Renal pelvis (tissue), 12 donors: Measurements from ENCODE around the gene SHD. TPM values are rescaled to one million over a fixed set of nuclear protein-coding genes. Genes with fewer than 3 reads are reported as not detected.
"Not testable (repeated sequence)": the region's sequence is repeated elsewhere in the genome, so short reads cannot be mapped to it uniquely, and the experiment has no call there.

Experiments
- DNase-seq: peaks from one replicate; pipeline ENCODE4 v3.0.0-alpha.2; 2013
- long read RNA-seq, 16 experiments: transcript quantifications; one replicate each; lab custom pipeline, GENCODE V29; 2026
- polyA plus RNA-seq, 3 donors: library from polyadenylated mRNA; unstranded; fragments of 120-200 nt; gene quantifications; one replicate each; pipeline ENCODE4 v1.2.1, GENCODE V29; 2013; ENCODE audit not compliant: insufficient read length in 3 of 3

SHD gene, protein sequence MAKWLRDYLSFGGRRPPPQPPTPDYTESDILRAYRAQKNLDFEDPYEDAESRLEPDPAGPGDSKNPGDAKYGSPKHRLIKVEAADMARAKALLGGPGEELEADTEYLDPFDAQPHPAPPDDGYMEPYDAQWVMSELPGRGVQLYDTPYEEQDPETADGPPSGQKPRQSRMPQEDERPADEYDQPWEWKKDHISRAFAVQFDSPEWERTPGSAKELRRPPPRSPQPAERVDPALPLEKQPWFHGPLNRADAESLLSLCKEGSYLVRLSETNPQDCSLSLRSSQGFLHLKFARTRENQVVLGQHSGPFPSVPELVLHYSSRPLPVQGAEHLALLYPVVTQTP
- 1 to 10 TPM; 1.3 to 2.8 (median 2.1) TPM for polyA plus RNA-seq
- long read RNA-seq, donor 1 = 0 reads
- long read RNA-seq, donor 2 = 0 reads
- long read RNA-seq, donor 3 = 0 reads
- long read RNA-seq, donor 4, partial matches to known transcripts = 0 of 1 reads
- long read RNA-seq, donor 4, other reads (novel, unspliced or antisense) = 0 of 1 reads
- long read RNA-seq, donor 5, partial matches to known transcripts = 0 of 1 reads
- long read RNA-seq, donor 5, other reads (novel, unspliced or antisense) = 0 of 1 reads
- long read RNA-seq, donor 6 = 0 reads
- long read RNA-seq, donor 7, partial matches to known transcripts = 0 of 3 reads
- long read RNA-seq, donor 7, other reads (novel, unspliced or antisense) = 0 of 3 reads
- long read RNA-seq, donor 8 = 0 reads
- long read RNA-seq, donor 9 = 0 reads
- long read RNA-seq, donor 10, partial matches to known transcripts = 0 of 3 reads
- long read RNA-seq, donor 10, other reads (novel, unspliced or antisense) = 0 of 3 reads
- long read RNA-seq, donor 11, partial matches to known transcripts = 0 of 1 reads
- long read RNA-seq, donor 11, other reads (novel, unspliced or antisense) = 0 of 1 reads
- long read RNA-seq, donor 12, partial matches to known transcripts = 0 of 1 reads
- long read RNA-seq, donor 12, other reads (novel, unspliced or antisense) = 0 of 1 reads
- long read RNA-seq, donor 13 = 0 reads
- long read RNA-seq, donor 14 = 0 reads
- long read RNA-seq, donor 15 = 0 reads
- long read RNA-seq, donor 16, partial matches to known transcripts = 0 of 2 reads
- long read RNA-seq, donor 16, other reads (novel, unspliced or antisense) = 0 of 2 reads

DNA sequence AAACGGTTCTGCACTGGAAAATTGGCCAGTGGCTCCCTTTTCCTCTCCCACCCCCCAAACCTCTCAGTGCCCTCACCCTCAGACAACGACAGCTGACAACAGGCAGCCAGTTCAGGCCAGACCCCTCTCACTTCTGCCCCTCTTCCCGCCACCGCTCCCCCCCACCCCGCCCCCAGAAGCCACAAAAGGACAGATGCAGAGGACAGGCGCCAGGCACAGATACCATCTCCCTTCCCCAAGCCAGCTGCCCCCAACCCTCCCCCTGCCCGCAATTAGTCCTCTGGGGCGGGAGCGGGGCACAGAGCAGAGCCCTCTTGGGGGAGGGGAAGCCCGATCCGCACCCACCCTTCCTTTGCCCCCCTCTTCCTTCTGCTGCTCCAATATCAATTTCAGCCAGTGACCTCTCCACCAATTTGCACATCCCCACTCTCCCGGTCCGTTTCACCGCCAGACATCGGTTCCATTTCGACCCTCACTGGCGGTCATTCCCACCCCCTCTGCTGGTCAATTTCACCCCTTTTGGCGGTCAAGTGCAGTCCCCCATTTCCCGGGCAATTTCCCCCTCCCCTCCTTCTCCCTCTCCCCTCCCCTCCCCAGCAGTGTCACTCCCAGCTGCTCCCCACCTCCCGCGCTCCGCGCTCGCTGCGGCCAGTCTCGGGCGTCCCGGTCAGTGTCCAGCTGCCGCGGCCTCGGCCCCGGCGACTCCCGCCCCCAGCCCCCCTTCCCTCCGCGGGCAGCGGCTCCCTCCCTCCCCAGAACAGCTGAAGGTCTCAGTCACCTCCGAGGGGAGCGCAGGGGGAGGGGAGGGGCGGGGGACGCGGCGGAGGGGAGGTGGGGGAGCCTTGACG is at the start of gene SHD:
TSS of gene SHD (plus strand) at position 848 of the 848 bp plus-strand sequence. CDS start 798 bp downstream, outside the sequence.
- peak; percentile 42 for DNase-seq

DNA sequence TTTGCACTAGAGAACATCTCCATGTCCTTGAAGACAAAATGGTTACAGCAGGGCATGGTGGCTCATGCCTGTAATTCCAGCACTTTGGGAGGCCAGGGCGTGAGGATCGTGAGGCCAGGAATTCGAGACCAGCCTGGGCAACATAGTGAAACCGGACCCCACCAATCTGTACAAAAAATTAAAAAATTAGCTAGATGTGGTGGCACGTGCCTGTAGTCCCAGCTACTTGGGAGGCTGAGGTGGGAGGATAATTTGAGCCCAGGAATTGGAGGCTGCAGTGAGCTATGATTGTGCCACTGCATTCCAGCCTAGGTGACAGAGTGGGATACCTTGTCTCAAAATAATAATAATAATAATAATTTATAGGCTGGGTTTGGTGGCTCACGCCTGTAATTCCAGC is 48.8 kb upstream of the SHD start:
- DNase-seq = not testable (repeated sequence)

DNA sequence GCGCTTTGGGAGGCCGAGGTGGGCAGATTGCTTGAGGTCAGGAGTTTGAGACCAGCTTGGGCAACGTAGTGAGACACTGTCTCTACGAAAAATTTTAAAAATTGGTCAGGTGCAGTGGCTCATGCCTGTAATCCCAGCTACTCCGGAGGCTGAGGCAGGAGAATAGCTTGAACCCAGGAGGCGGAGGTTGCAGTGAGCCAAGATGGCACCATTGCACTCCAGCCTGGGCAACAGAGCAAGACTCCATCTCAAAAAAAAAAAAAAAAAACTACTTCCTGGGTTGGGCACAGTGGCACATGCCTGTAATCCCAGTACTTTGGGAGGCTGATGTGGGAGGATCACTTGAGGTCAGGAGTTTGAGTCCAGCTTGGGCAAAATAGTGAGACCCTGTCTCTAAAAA is 47.5 kb upstream of the SHD start:
- not testable (repeated sequence) for DNase-seq

DNA sequence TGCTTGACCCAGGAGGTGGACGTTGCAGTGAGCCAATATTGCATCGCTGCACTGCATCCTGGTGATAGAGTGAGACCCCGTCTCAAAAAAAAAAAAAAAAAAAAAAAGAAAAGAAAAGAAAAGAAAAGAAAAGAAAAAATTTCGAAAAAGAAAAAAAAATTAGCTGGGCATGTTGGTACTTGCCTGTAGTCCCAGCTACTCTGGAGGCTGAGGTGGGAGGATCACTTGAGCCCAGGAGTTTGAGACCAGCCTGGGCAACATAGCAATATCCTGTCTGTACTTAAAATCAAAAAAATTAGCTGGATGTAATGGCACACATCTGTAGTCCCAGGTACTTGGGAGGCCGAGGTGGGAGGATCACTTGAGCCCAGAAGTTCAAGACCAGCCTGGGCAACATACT is 46.9 kb upstream of the SHD start:
- not testable (repeated sequence) for DNase-seq

DNA sequence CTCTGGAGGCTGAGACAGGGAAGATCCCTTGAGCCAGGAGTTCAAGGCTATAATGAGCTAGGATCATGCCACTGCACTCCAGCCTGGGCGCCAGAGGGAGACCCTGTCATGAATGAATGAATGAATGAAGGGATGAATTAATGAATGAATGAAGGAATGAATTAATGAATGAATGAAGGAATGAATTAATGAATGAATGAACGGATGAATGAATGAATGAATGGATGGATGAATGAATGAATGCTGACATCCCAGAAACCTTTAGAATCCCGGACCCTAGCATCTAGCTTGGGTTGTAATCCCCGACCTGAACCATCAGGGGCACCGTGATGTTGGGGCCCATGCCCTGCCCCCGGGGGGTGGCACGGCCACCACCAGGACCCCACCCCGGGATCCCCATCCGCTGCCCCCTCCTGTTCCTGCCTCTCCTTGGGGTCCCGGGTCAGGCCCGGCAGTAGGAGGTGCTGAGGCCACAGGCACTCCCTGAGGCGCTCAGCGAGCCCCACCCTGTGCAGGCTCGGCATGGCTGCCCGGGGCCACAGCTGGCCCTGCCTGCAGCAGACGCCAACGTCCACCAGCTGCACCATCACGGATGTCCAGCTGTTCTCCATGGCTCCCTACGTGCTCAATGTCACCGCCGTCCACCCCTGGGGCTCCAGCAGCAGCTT is 46.3 kb upstream of the SHD start:
- DNase-seq = no peak

DNA sequence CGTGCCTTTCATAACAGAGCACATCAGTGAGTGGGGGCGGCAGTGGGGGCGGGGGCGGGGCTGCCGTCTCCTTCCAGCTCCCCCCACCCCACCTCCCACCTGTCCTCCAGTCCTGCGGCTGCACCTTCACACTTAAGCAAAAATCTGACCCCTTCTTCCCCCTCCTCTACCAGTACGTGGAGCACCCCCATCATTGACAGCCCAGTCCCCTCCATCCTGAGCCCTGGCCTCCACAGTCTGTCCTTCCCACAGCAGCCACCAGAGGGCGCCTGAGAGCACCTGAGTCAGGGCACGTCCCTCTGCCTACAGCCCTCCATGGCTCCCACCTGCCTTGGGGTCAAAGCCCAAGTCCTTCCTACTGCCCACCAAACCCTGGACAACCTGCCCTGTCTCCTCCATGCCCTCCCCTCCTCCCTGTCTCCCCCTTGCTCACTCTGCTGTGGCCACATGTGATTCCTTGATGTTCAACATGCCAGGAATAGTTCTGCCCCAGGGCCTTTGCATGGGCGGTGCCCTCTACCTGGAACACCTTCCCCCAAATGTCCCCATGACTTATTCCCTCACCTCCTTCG is 45.7 kb upstream of the SHD start:
- no peak for DNase-seq

DNA sequence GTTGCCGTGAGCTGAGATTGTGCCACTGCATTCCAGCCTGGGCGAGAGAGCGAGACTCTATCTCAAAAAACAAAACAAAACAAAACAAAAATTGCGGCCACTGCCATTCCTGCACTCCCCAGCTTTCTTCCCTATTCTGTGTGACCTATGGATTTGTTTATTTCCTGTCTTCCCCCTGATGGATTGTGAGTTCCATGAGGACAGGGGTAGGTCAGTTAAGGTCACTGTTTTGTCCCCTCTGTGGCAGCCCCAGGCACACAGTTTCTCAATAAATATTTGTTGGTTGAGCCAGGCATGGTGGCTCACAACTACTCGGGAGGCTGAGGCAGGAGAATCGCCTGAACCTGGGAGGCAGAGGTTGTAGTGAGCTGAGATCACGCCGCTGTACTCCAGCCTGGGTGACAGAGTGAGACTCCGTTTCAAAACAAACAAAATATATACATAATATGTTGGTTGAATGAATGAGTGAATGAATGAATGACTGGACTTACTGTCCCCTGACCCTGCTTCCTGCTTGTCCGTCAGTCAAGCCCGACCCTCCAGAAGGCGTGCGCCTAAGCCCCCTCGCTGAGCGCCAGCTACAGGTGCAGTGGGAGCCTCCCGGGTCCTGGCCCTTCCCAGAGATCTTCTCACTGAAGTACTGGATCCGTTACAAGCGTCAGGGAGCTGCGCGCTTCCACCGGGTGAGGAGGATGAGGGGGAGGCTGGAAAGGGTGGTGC is 44.8 kb upstream of the SHD start:
- peak; percentile 23 for DNase-seq

DNA sequence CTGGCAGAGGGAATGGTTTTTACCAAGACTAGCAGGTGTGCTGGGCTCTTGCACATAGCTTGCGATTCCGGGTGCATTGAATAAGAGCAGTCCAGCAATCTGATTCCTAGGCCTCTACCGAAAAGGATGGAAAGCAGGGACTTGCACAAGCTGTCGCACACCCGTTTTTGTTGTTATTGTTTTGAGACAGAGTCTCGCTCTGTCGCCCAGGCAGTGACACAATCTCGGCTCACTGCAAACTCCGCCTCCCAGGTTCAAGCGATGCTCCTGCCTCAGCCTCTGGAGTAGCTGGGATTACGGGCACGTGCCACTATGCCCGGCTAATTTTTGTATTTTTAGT is 44.2 kb upstream of the SHD start:
- DNase-seq = no peak

DNA sequence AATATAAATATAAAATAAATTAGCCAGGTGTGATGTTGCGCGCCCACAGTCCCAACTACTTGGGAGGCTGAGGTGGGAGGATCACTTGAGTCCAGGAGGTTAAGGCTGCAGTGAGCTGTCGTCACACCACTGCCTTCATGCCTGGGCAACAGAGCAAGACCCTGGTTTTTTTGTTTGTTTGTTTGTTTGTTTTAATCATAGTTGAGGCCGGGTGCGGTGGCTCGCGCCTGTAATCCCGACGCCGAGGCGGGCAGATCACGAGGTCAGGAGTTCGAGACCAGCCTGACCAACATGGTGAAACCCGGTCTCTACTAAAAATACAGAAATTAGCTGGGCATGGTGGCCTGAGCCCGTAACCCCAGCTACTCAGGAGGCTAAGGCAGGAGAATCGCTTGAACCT is 41.6 kb upstream of the SHD start:
- not testable (repeated sequence) for DNase-seq

DNA sequence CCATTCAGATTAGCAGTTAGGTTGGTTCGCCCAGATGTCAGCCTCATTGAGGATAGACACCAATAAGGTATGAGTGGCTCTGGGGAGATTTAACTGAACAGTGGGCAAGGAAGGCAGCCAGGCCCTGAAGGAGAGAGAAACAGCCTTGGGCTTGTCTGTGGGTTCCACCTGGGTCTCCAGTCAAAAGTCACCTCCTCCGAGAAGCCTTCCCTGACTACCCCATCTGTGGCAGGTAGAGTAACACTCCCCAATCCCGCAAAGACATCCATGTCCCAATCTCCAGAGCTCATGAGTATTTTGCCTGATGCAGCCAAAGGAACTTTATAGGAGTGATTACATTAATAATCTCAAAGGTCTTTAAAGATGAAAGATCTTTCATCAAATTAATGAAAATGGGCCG is 40.2 kb upstream of the SHD start:
- no peak for DNase-seq

DNA sequence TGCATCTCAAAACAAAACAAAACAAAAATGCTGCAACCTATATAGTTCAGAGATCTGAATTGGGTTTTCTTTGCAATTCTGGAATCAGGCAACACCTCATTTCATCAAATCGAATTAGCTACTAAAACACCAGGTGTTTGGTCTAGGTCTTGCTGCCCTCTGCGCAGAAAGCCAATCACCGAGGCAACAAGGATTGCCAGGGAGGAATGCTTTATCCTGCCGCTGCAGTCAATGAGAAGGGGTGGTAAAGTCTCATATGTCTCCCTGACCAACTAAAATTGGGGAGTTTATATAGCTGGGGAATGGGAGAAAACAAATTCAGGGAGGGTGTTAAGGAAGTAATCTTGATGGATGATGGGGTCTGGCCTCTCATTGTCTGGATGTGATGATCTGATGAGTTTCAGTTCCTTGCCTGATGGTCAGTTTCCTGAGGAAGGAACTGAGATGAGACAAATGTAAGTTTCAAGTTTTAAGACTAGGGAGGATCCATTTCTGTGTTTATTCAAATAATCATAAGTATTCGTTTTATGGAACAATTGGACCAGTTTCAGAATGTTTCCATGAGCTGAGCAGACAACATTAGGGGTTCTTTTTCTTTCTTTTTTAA is 37.1 kb upstream of the SHD start:
- DNase-seq = no peak

DNA sequence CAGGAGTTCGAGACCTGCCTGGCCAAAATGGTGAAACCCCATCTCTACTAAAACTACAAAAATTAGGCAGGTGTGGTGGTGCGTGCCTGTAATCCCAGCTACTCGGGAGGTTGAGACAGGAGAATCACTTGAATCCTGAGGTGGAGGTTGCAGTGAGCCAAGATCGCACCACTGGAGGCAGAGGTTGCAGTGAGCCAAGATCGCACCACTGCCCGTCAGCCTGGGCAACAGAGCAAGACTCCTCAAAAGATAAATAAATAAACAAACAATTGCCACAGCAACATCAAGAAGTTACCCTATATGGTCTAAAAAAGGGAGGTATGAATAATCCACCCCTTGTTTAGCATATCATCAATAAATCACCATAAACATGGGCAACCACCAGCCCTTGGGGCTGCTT is 33.1 kb upstream of the SHD start:
- DNase-seq = not testable (repeated sequence)

DNA sequence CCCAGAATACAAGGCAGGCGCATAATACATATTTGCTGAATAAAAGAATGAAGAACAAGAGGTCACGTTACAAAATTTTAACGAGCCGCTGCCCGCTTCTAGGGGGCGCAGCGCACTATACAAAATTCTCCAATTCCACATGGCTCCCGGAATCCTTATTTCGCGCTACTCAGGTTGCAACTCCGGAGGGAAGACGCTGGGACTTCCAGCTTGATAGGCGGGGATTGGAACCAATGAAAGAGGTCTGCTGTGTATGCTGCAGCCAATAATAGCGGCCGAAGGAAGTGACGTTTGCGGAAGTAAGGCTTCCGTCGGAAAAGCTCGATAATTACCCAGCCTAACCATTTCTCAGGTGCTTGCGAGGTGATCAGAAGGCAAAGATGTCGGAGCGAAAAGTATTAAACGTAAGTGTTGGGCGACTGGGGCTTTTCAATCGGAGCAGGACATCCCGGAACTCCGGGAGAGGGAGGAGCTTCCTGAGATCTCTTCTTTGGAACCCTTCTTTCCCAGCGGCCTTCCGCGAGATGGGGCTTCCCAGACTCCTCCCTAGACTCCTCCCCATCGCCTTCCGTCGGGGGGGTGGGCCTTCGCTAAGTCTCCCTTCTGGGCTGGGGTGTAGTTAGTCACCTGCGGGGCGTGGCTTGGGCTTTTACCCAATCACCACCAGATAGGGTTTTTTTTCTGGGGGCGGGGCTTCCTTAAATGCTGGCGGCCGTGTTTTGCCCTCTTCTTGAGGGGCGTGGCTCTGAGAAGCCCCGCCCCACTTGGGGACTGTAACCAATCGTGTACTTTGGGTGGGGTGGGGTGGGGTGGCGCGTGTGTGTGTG is 32.1 kb upstream of the SHD start, which contains the start of gene YJU2:
TSS of gene YJU2 (plus strand) at position 314 of the 827 bp plus-strand sequence. CDS start at position 381, 67 bp downstream.
- DNase-seq = peak; percentile 100

DNA sequence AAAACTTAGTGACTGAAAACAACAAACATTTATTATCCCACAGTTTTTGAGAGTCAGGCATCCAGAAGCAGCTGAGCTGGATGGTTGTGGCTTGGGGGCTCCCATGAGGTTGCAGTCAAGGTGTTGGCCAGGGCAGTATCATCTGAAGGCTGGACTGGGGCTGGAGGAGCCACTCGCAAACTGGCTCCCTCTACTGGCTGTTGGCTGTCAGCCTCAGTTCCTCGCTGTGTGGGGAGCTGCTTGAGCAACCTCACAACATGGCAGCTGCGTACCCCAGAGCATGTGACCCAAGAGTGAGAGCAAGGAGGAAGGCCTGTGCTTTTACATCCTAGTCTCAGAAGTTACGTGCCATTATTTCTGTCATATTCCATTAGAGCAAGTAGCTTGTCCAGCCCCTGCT is 22.5 kb upstream of the SHD start:
- DNase-seq = no peak

DNA sequence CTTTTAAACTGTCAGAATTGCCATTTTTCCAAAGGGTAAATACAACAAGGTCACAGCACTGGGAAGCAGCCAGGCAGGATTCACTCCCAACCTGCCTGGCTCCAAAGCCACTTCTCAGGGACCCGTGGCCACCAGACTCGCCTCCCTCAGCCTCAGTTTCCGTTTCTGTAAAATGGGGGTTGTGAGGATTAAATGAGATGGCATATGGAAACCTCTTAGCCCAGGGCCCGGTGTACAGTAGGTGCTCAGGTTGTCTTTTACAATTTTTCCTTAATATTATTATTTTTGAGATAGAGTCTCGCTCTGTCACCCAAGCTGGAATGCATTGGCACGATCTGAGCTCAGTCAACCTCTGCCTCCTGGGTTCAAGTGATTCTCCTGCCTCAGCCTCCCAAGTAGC is 22.0 kb upstream of the SHD start:
- no peak for DNase-seq

DNA sequence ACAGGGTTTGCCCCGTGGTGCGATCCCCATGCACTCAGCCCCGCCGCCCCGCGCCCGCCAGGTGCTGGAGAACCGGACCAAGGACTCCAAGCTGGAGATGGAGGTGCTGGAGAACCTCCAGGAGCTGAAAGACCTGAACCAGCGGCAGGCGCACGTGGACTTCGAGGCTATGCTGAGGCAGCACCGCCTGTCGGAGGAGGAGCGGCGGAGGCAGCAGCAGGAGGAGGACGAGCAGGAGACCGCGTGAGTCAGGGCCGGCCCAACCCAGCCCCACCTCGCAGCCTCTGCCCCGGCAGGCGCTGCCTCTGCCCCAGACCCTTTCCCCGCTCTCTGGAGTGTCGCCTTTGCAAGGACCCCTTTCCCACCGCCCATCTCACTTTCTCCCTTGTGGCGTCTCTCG is 20.9 kb upstream of the SHD start:
- no peak for DNase-seq

DNA sequence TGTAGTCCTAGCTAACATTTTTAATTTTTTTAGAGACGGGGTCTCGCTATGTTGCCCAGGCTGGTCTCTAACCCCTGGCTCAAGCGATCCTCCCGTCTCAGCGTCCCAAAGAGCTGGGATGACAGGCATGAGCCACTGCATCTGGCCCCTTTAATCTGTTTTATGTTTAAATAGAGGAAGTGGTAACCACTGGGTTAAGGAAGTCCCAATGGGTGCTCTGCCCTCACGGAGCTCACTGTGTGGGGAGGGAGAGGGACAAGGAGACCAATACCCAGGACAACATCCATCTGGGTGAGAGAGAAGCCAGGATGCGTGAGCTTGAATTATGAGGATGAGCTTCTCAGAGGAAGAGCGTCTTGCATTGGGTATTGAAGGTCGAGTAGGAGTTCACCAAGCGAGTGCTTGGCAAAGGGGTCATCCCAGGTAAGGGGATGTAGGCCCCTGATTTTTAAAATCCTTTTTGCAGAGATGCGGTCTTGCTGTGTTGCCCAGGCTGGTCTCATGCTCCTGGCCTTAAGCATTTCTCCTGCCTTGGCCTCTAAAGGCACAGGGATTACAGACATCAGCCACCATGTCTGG is 18.4 kb upstream of the SHD start:
- no peak for DNase-seq

DNA sequence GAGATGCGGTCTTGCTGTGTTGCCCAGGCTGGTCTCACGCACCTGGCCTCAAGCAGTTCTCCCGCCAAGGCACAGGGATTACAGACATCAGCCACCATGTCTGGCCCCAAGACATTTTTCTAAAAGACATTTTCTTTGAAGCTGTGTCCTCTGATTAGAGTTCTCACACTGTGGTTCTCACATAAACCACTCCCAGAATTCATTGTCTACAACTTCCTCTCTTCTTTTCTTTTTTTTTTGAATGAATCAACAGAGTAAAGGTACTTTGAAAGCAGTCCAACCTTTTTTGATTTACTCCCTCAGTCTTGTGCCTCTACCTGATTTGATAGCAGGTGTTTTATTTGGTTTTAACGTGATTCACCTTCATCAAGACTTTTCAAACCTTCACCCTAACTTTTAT is 14.3 kb upstream of the SHD start:
- DNase-seq = no peak
